HepG2 (cell line): Measurements from ENCODE around the gene NEURL4. TPM values are rescaled to one million over a fixed set of nuclear protein-coding genes. Genes with fewer than 3 reads are reported as not detected.
A peak's percentile ranks its signal among the peaks of the same experiment; 100 is the strongest.

Experiments used
- ARNTL ChIP-seq: sonication (generic); formaldehyde crosslinking; IDR thresholded peaks from 2 replicates; pipeline ENCODE4 v1.4.0; 2020; ENCODE audit warnings: mild to moderate bottlenecking, missing genetic modification reagents
- BCL6 ChIP-seq: IDR thresholded peaks from 2 replicates; pipeline ENCODE4 v1.6.1; 2016; ENCODE audit warnings: missing genetic modification reagents, missing compliant biosample characterization
- CERS6 ChIP-seq: sonication (generic); formaldehyde crosslinking; IDR thresholded peaks from 2 replicates; pipeline ENCODE4 v1.5.0; 2020; ENCODE audit warnings: missing genetic modification reagents
- CHCHD3 ChIP-seq: sonication (generic); formaldehyde crosslinking; IDR thresholded peaks from 2 replicates; pipeline ENCODE4 v1.8.0; 2022; ENCODE audit warnings: mild to moderate bottlenecking, missing genetic modification reagents, moderate library complexity
- DR1 ChIP-seq: sonication (generic); formaldehyde crosslinking; IDR thresholded peaks from 2 replicates; pipeline ENCODE4 v1.8.0; 2021; ENCODE audit warnings: mild to moderate bottlenecking, missing genetic modification reagents, inconsistent platforms
- GMEB2 ChIP-seq: IDR thresholded peaks from 2 replicates; pipeline ENCODE4 v1.6.1; 2016; ENCODE audit warnings: missing biosample characterization, missing genetic modification reagents, low read depth
- HCFC1 ChIP-seq: fragments of 150-350 bp; IDR thresholded peaks from 2 replicates; pipeline ENCODE4 v1.6.1; 2014; ENCODE audit warnings: low read depth, low read length
- HMGXB4 ChIP-seq, 2 experiments: sonication (generic) in 1 of 2; formaldehyde crosslinking in 1 of 2; IDR thresholded peaks; 2 replicates each; pipeline versions ENCODE4 v1.4.0 to v1.6.1; 2018 to 2020; ENCODE audit warnings: missing genetic modification reagents in 2 of 2, borderline replicate concordance in 1 of 2, low read depth in 1 of 2, mild to moderate bottlenecking in 1 of 2, missing biosample characterization in 1 of 2
- PATZ1 ChIP-seq: sonication (generic); formaldehyde crosslinking; IDR thresholded peaks from 2 replicates; pipeline ENCODE4 v1.4.0; 2020; ENCODE audit warnings: missing genetic modification reagents
- PCBP1 ChIP-seq: fragments of 200-400 bp; formaldehyde crosslinking; IDR thresholded peaks from 2 replicates; pipeline ENCODE4 v1.6.1; 2017; ENCODE audit warnings: mild to moderate bottlenecking, low read depth, low read length, borderline replicate concordance
- PLRG1 ChIP-seq: fragments of 450-650 bp; conservative IDR thresholded peaks from 2 replicates; pipeline ENCODE4 v1.6.1; 2016
- RFX5 ChIP-seq: IDR thresholded peaks from 2 replicates; pipeline ENCODE4 v1.6.1; 2011; ENCODE audit warnings: low read depth, low read length, improper control_type of control experiment
- TSC22D2 ChIP-seq: sonication (generic); formaldehyde crosslinking; IDR thresholded peaks from 2 replicates; pipeline ENCODE4 v1.5.1; 2020; ENCODE audit warnings: missing genetic modification reagents, mild to moderate bottlenecking, borderline replicate concordance
- U2AF1 ChIP-seq: fragments of 200-400 bp; formaldehyde crosslinking; optimal IDR thresholded peaks from 2 replicates; pipeline ENCODE3; 2017; ENCODE audit warnings: mild to moderate bottlenecking, low read depth, low read length
- ZNF225 ChIP-seq: sonication (generic); formaldehyde crosslinking; IDR thresholded peaks from 2 replicates; pipeline ENCODE4 v1.4.0; 2020; ENCODE audit warnings: mild to moderate bottlenecking, missing genetic modification reagents
- ZNF766 ChIP-seq: sonication (generic); formaldehyde crosslinking; IDR thresholded peaks from 2 replicates; pipeline ENCODE4 v1.5.0; 2020; ENCODE audit warnings: missing genetic modification reagents, borderline replicate concordance
- ZNF777 ChIP-seq: sonication (generic); formaldehyde crosslinking; IDR thresholded peaks from 2 replicates; pipeline ENCODE4 v1.4.0; 2020; ENCODE audit warnings: missing genetic modification reagents
- ZSCAN5A ChIP-seq: sonication (generic); formaldehyde crosslinking; IDR thresholded peaks from 2 replicates; pipeline ENCODE4 v1.8.0; 2022; ENCODE audit warnings: mild to moderate bottlenecking, missing genetic modification reagents, borderline replicate concordance
- polyA plus RNA-seq, 8 experiments: library from polyadenylated mRNA; depleted of rRNA in 3 of 8; stranded (reverse) in 7 of 8; unstranded in 1 of 8; fragments of >200 nt; fragmentation: Illumina TruSeq in 4 of 8; extraction: Trizol in 4 of 8; gene quantifications; 2 replicates each; pipeline versions ENCODE4 v1.2.1 to v1.2.3, GENCODE V29; 2011 to 2016; ENCODE audit warnings: low read depth in 4 of 8, missing spikeins in 1 of 8, mixed read lengths in 1 of 8; ENCODE audit not compliant: insufficient read depth in 1 of 8
- total RNA-seq, 5 experiments: library from RNA; depleted of rRNA; stranded (reverse); fragments of >200 nt; fragmentation: Illumina TruSeq; extraction: Trizol; gene quantifications; 2 replicates each; pipeline ENCODE4 v1.2.3, GENCODE V29; 2016; ENCODE audit warnings: low read depth in 1 of 5
- TF ChIP-seq, protein P1 (sequence below): sonication (generic); formaldehyde crosslinking; IDR thresholded peaks from 2 replicates; pipeline ENCODE4 v1.8.1; 2023; ENCODE audit warnings: mild to moderate bottlenecking, inconsistent platforms, moderate library complexity, missing genetic modification reagents, borderline replicate concordance

NEURL4 gene
- total and polyA plus RNA-seq, 2 of the 13 experiments (the other 11 are each of a cell fraction or from before 2014, with no cell fraction given), result 14.8 to 15.7 TPM

GRCh38 chr17:7314719-7315569 lies 14.2 kb downstream of the NEURL4 start, which contains the start of gene GPS2 (continued):
- TF ChIP-seq PCBP1 (no peak), ZNF225 (CRISPR knock-in tag) (no peak; the same call in 1 of the 2 replicates), DR1 (peak; percentile 54; the same call in 1 of the 2 replicates), GMEB2 (CRISPR knock-in tag) (peak; percentile 83), TSC22D2 (peak; percentile 86; the same call in 1 of the 2 replicates), ZNF766 (CRISPR knock-in tag) (0 out of 2 replicates have a peak, but pooled peaks have one; percentile 37), CHCHD3 (CRISPR knock-in tag) (no peak), ZNF777 (CRISPR knock-in tag) (peak; percentile 87), BCL6 (CRISPR knock-in tag) (peak; percentile 34; the same call in 1 of the 2 replicates), HCFC1 (peak; percentile 69), CERS6 (CRISPR knock-in tag) (peak; percentile 82; the same call in 1 of the 2 replicates), PLRG1 (no peak), ZSCAN5A (CRISPR knock-in tag) (0 out of 2 replicates have a peak, but pooled peaks have one; percentile 46), ARNTL (CRISPR knock-in tag) (peak; percentile 73; the same call in 1 of the 2 replicates), PATZ1 (CRISPR knock-in tag) (peak; percentile 24; the same call in 1 of the 2 replicates), U2AF1 (no peak), HMGXB4 (CRISPR knock-in tag; IDR thresholded peaks at IDR 0.05; ENCODE audit: borderline replicate concordance in 1 of 2, low read depth in 1 of 2) (peak; percentile 72 to 76), RFX5 (no peak)
- TF ChIP-seq, protein P1, sequence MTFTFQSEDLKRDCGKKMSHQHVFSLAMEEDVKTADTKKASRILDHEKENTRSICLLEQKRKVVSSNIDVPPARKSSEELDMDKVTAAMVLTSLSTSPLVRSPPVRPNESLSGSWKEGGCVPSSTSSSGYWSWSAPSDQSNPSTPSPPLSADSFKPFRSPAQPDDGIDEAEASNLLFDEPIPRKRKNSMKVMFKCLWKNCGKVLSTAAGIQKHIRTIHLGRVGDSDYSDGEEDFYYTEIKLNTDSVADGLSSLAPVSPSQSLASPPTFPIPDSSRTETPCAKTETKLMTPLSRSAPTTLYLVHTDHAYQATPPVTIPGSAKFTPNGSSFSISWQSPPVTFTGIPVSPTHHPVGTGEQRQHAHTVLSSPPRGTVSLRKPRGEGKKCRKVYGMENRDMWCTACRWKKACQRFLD (CRISPR knock-in tag), result peak; percentile 35; the same call in 1 of the 2 replicates
